HG03095 (cell line): ENCODE results near the gene CYTH4.
"Not testable (repeated sequence)": the region's sequence is repeated elsewhere in the genome, so short reads cannot be mapped to it uniquely, and the experiment has no call there.

Source experiments
- ATAC-seq: cut with Tn5 transposase; IDR thresholded peaks from one replicate; pipeline ENCODE4 v1.9.1; 2021; ENCODE audit warnings: moderate library complexity; ENCODE audit not compliant: unreplicated experiment

CYTH4 gene

GRCh38 chr22:37245740-37246139 lies 36.6 kb upstream of the CYTH4 start:
- ATAC-seq = no peak

GRCh38 chr22:37248251-37248650 lies 34.1 kb upstream of the CYTH4 start:
- no peak for ATAC-seq

GRCh38 chr22:37249986-37250385 lies 32.3 kb upstream of the CYTH4 start:
- no peak for ATAC-seq

- ATAC-seq = not testable (repeated sequence)
These were observed 30.5 kb upstream of the CYTH4 start for GRCh38 chr22:37251836-37252235.

GRCh38 chr22:37253126-37253660 lies 29.1 kb upstream of the CYTH4 start:
- ATAC-seq = no peak

GRCh38 chr22:37254209-37254866 lies 28.0 kb upstream of the CYTH4 start:
- no peak for ATAC-seq

GRCh38 chr22:37254867-37255233 lies 27.5 kb upstream of the CYTH4 start:
- ATAC-seq = no peak

- ATAC-seq = no peak
These were observed 26.7 kb upstream of the CYTH4 start for GRCh38 chr22:37255558-37256006.

- no peak for ATAC-seq
These were observed 26.1 kb upstream of the CYTH4 start for GRCh38 chr22:37256075-37256726.

- ATAC-seq = no peak
These were observed 24.1 kb upstream of the CYTH4 start for GRCh38 chr22:37258005-37258752.

- ATAC-seq = no peak
These were observed 23.4 kb upstream of the CYTH4 start for GRCh38 chr22:37258753-37259401.

GRCh38 chr22:37259540-37260029 lies 22.7 kb upstream of the CYTH4 start:
- no peak for ATAC-seq

GRCh38 chr22:37260155-37260795 lies 22.0 kb upstream of the CYTH4 start:
- no peak for ATAC-seq

GRCh38 chr22:37260901-37261336 lies 21.4 kb upstream of the CYTH4 start:
- ATAC-seq = no peak

- ATAC-seq = no peak
These were observed 20.0 kb upstream of the CYTH4 start for GRCh38 chr22:37262346-37262745.

- ATAC-seq = no peak
These were observed 18.1 kb upstream of the CYTH4 start for GRCh38 chr22:37263966-37264887.

- no peak for ATAC-seq
These were observed 15.7 kb upstream of the CYTH4 start for GRCh38 chr22:37266581-37267134.

GRCh38 chr22:37267135-37267587 lies 15.1 kb upstream of the CYTH4 start:
- no peak for ATAC-seq
